RKO (cell line): ENCODE measurements around the gene SPNS2.

ENCODE experiments used
- DNase-seq: peaks from one replicate; pipeline ENCODE4 v3.0.0-alpha.2; 2016; ENCODE audit warnings: low spot score

The SPNS2 gene

GRCh38 chr17:4480929-4481898, 17.5 kb upstream of the SPNS2 start:
- no peak for DNase-seq

- no peak for DNase-seq
Measured at GRCh38 chr17:4482338-4483011, 16.2 kb upstream of the SPNS2 start.

- no peak for DNase-seq
Measured at GRCh38 chr17:4483012-4483840, 15.5 kb upstream of the SPNS2 start.

GRCh38 chr17:4485676-4486646, 12.7 kb upstream of the SPNS2 start:
- no peak for DNase-seq

- DNase-seq: no peak
Measured at GRCh38 chr17:4487296-4487695, 11.4 kb upstream of the SPNS2 start.

- no peak for DNase-seq
Measured at GRCh38 chr17:4487820-4488716, 10.6 kb upstream of the SPNS2 start.

GRCh38 chr17:4488989-4489595, 9.6 kb upstream of the SPNS2 start:
- no peak for DNase-seq

GRCh38 chr17:4490109-4490591, 8.5 kb upstream of the SPNS2 start:
- DNase-seq: no peak

GRCh38 chr17:4490637-4491061, 8.0 kb upstream of the SPNS2 start:
- no peak for DNase-seq

GRCh38 chr17:4492721-4493561, 5.7 kb upstream of the SPNS2 start:
- DNase-seq: peak; percentile 56

GRCh38 chr17:4497101-4497824, 1.4 kb upstream of the SPNS2 start:
- DNase-seq: peak; percentile 69

- DNase-seq: no peak
Measured at GRCh38 chr17:4499431-4500190, 930 bp downstream of the SPNS2 start.

GRCh38 chr17:4500191-4500571, 1.5 kb downstream of the SPNS2 start:
- DNase-seq: no peak

- DNase-seq: no peak
Measured at GRCh38 chr17:4501295-4501949, 2.7 kb downstream of the SPNS2 start.

GRCh38 chr17:4502466-4503154, 3.9 kb downstream of the SPNS2 start:
- no peak for DNase-seq
